HG02759 (cell line): ENCODE measurements around the gene GALNTL6.
"Not testable (repeated sequence)": the region's sequence is repeated elsewhere in the genome, so short reads cannot be mapped to it uniquely, and the experiment has no call there.

ENCODE experiments used
- ATAC-seq: cut with Tn5 transposase; IDR thresholded peaks from one replicate; pipeline ENCODE4 v1.9.1; 2021; ENCODE audit warnings: mild to moderate bottlenecking, moderate library complexity; ENCODE audit not compliant: unreplicated experiment

The GALNTL6 gene

GRCh38 chr4:172356016-172356415 lies 542.8 kb downstream of the GALNTL6 start:
- no peak for ATAC-seq

- ATAC-seq = no peak
These were observed 543.9 kb downstream of the GALNTL6 start for GRCh38 chr4:172357006-172357540.

- ATAC-seq = no peak
These were observed 549.4 kb downstream of the GALNTL6 start for GRCh38 chr4:172362569-172362968.

GRCh38 chr4:172369471-172369959 lies 556.3 kb downstream of the GALNTL6 start:
- no peak for ATAC-seq

- ATAC-seq = no peak
These were observed 564.4 kb downstream of the GALNTL6 start for GRCh38 chr4:172377486-172378140.

GRCh38 chr4:172379834-172380233 lies 566.6 kb downstream of the GALNTL6 start:
- no peak for ATAC-seq

GRCh38 chr4:172390331-172390730 lies 577.1 kb downstream of the GALNTL6 start:
- ATAC-seq = no peak

- no peak for ATAC-seq
These were observed 579.5 kb downstream of the GALNTL6 start for GRCh38 chr4:172392741-172393140.

- no peak for ATAC-seq
These were observed 580.0 kb downstream of the GALNTL6 start for GRCh38 chr4:172393220-172393619.

- no peak for ATAC-seq
These were observed 591.5 kb downstream of the GALNTL6 start for GRCh38 chr4:172404676-172405075.

- no peak for ATAC-seq
These were observed 597.2 kb downstream of the GALNTL6 start for GRCh38 chr4:172410363-172410762.

- ATAC-seq = no peak
These were observed 597.9 kb downstream of the GALNTL6 start for GRCh38 chr4:172411149-172411548.

- ATAC-seq = no peak
These were observed 599.8 kb downstream of the GALNTL6 start for GRCh38 chr4:172412851-172413580.

- ATAC-seq = not testable (repeated sequence)
These were observed 615.8 kb downstream of the GALNTL6 start for GRCh38 chr4:172428979-172429378.

- no peak for ATAC-seq
These were observed 667.3 kb downstream of the GALNTL6 start for GRCh38 chr4:172480471-172480870.

GRCh38 chr4:172481802-172482508 lies 668.8 kb downstream of the GALNTL6 start:
- no peak for ATAC-seq

GRCh38 chr4:172485007-172485406 lies 671.8 kb downstream of the GALNTL6 start:
- no peak for ATAC-seq

- ATAC-seq = no peak
These were observed 673.3 kb downstream of the GALNTL6 start for GRCh38 chr4:172486531-172486930.

GRCh38 chr4:172489861-172490260 lies 676.7 kb downstream of the GALNTL6 start:
- no peak for ATAC-seq

- no peak for ATAC-seq
These were observed 682.6 kb downstream of the GALNTL6 start for GRCh38 chr4:172495769-172496168.

- no peak for ATAC-seq
These were observed 684.1 kb downstream of the GALNTL6 start for GRCh38 chr4:172497321-172497720.
